Mesenchymal stem cell (in vitro differentiated cells and primary cell): ENCODE results near the gene GNAI2.

Experiments used
- DNase-seq: peaks from one replicate; pipeline ENCODE4 v3.0.0-alpha.2; 2013
- H2AFZ ChIP-seq: one replicate; pipeline ENCODE4 v1.6.1; 2013; ENCODE audit warnings: low read depth, mild to moderate bottlenecking, control low read depth, inconsistent platforms, low read length, moderate library complexity
- H2AK5ac ChIP-seq: 2 replicates; pipeline ENCODE4 v1.6.1; 2013; ENCODE audit warnings: low read length, moderate library complexity, mild to moderate bottlenecking, inconsistent platforms; ENCODE audit not compliant: severe bottlenecking
- H2BK120ac ChIP-seq: one replicate; pipeline ENCODE4 v1.6.1; 2013; ENCODE audit warnings: low read depth, mild to moderate bottlenecking, inconsistent platforms, low read length, moderate library complexity
- H2BK12ac ChIP-seq, 2 experiments: one replicate each; pipeline ENCODE4 v1.6.1; 2013; ENCODE audit warnings: inconsistent platforms in 2 of 2, low read length in 2 of 2, mild to moderate bottlenecking in 2 of 2, moderate library complexity in 2 of 2, control low read depth in 1 of 2
- H2BK15ac ChIP-seq: one replicate; pipeline ENCODE4 v1.6.1; 2013; ENCODE audit warnings: mild to moderate bottlenecking, low read depth, inconsistent platforms; ENCODE audit not compliant: poor library complexity, severe bottlenecking
- H2BK5ac ChIP-seq: 2 replicates; pipeline ENCODE4 v1.6.1; 2013; ENCODE audit warnings: low read depth, mild to moderate bottlenecking, low read length, control low read depth, inconsistent platforms; ENCODE audit not compliant: poor library complexity, severe bottlenecking
- H3K14ac ChIP-seq, 2 experiments: one replicate each; pipeline ENCODE4 v1.6.1; 2013; ENCODE audit warnings: inconsistent platforms in 2 of 2, low read length in 2 of 2, control low read depth in 1 of 2, mild to moderate bottlenecking in 1 of 2, moderate library complexity in 1 of 2
- H3K18ac ChIP-seq, 2 experiments: one replicate each; pipeline ENCODE4 v1.6.1; 2013; ENCODE audit warnings: inconsistent platforms in 2 of 2, low read length in 2 of 2, control low read depth in 1 of 2, low read depth in 1 of 2, mild to moderate bottlenecking in 1 of 2
- H3K23ac ChIP-seq, 2 experiments: one replicate each; pipeline ENCODE4 v1.6.1; 2013; ENCODE audit warnings: inconsistent platforms in 2 of 2, low read length in 2 of 2, mild to moderate bottlenecking in 2 of 2, moderate library complexity in 2 of 2, control low read depth in 1 of 2
- H3K27ac ChIP-seq: 2 replicates; pipeline ENCODE4 v1.5.1; 2013; ENCODE audit warnings: mild to moderate bottlenecking, moderate library complexity, low read length, control low read depth, inconsistent platforms; ENCODE audit not compliant: poor library complexity, severe bottlenecking
- H3K27me3 ChIP-seq, 2 experiments: 2 replicates each; pipeline versions ENCODE4 v1.6.1 to v1.7.0; 2013; ENCODE audit warnings: low read length in 2 of 2, mild to moderate bottlenecking in 2 of 2, moderate library complexity in 2 of 2, control low read depth in 1 of 2, inconsistent platforms in 1 of 2; ENCODE audit not compliant: control insufficient read depth in 1 of 2, insufficient read depth in 1 of 2
- H3K36me3 ChIP-seq, 2 experiments: 2 replicates each; pipeline versions ENCODE4 v1.6.1 to v1.7.0; 2013; ENCODE audit warnings: low read length in 2 of 2, control low read depth in 1 of 2, inconsistent platforms in 1 of 2, low read depth in 1 of 2, mild to moderate bottlenecking in 1 of 2; ENCODE audit not compliant: insufficient read depth in 2 of 2, control insufficient read depth in 1 of 2
- H3K4ac ChIP-seq, 2 experiments: one replicate each; pipeline ENCODE4 v1.6.1; 2013; ENCODE audit warnings: inconsistent platforms in 2 of 2, low read length in 2 of 2, mild to moderate bottlenecking in 2 of 2, moderate library complexity in 2 of 2, control low read depth in 1 of 2, low read depth in 1 of 2
- H3K4me1 ChIP-seq: 2 replicates; pipeline ENCODE4 v1.6.1; 2013; ENCODE audit warnings: low read depth, low read length, control low read depth; ENCODE audit not compliant: control insufficient read depth, insufficient read depth
- H3K4me2 ChIP-seq: 2 replicates; pipeline ENCODE4 v1.6.1; 2013; ENCODE audit warnings: low read length, mild to moderate bottlenecking, inconsistent platforms; ENCODE audit not compliant: poor library complexity, severe bottlenecking
- H3K4me3 ChIP-seq, 2 experiments: 2 replicates each; pipeline versions ENCODE4 v1.5.1 to v1.7.0; 2013; ENCODE audit warnings: low read length in 2 of 2, mild to moderate bottlenecking in 2 of 2, control low read depth in 1 of 2, low read depth in 1 of 2; ENCODE audit not compliant: insufficient read depth in 1 of 2
- H3K79me1 ChIP-seq: replicated peaks from 2 replicates; pipeline ENCODE4 v1.6.1; 2013; ENCODE audit warnings: mild to moderate bottlenecking, control low read depth, low read length, inconsistent platforms; ENCODE audit not compliant: poor library complexity, severe bottlenecking
- H3K9ac ChIP-seq: 2 replicates; pipeline ENCODE4 v1.7.0; 2013; ENCODE audit warnings: mild to moderate bottlenecking, low read length, moderate library complexity
- H3K9me3 ChIP-seq: 2 replicates; pipeline ENCODE4 v1.7.0; 2013; ENCODE audit warnings: mild to moderate bottlenecking, low read length; ENCODE audit not compliant: control insufficient read depth
- H4K8ac ChIP-seq: one replicate; pipeline ENCODE4 v1.6.1; 2013; ENCODE audit warnings: inconsistent platforms, mild to moderate bottlenecking, low read length, moderate library complexity
- H4K91ac ChIP-seq: one replicate; pipeline ENCODE4 v1.6.1; 2013; ENCODE audit warnings: mild to moderate bottlenecking, low read length, inconsistent platforms
- WGBS: methylation state at CpG from one replicate; pipeline ENCODE4 v1.1.7; 2013; ENCODE audit warnings: mixed read lengths; 5-methylcytosine and 5-hydroxymethylcytosine counted together

GNAI2 gene

DNA sequence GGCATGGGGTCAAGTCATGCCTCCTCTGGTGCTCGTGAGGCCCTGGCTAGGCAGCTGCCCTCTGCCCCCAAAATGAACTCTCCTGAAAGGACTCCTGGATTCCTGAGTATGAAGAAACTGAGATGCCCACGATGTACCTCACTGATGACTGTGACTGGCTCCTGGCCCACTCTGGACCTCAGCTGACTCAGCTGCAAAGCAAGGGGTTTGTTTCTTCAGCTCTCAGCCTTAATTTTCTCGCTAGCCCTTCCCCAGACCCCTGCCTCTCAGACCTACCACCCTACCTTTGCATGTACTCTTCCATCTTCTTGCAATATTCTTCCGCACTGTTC, 5.2 kb upstream of the GNAI2 start:
- Histone ChIP-seq H2BK5ac (no peak overlapping the region), H3K4me1 (peaks cover 21% of the 10 kb centered on the region), H3K9ac (no peak overlapping the region), H3K23ac (no peak overlapping the region), H3K27me3 (no peaks in the 10 kb centered on the region), H3K27ac (no peak overlapping the region), H3K18ac (no peak overlapping the region), H3K36me3 (no peaks in the 10 kb centered on the region), H4K8ac (no peak overlapping the region), H2BK120ac (no peak overlapping the region), H3K14ac (no peak overlapping the region), H3K4ac (no peak overlapping the region), H3K9me3 (no peaks in the 10 kb centered on the region), H3K79me1 (peaks cover 8% of the 10 kb centered on the region), H3K4me2 (no peak overlapping the region), H2AK5ac (no peak overlapping the region), H3K4me3 (no peak overlapping the region), H2BK12ac (no peak overlapping the region), H2BK15ac (no peak overlapping the region), H4K91ac (no peak overlapping the region), H2AFZ (no peak overlapping the region)
- DNase-seq: no peak
- WGBS: 91% methylated on average over 4 of the region's 4 CpGs

DNA sequence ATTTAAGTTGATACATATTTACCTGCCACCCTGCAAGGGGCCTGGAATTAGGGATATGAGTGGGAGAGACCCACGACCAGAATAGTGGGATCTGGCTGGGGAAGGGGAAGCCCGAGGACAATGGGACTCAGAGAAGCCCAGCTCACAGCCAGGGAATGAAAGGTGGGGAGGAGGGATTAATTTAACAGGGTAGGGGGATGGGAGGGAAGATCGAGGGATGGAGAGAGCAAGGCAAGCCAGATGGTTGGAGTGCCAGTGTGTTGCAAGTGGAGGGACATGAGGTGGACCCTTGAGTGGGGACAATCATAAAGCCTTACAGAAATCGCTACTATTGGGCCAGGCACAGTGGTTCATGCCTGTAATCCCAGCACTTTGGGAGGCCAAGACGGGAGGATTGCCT, 4.4 kb upstream of the GNAI2 start:
- WGBS: 86% methylated on average over 5 of the region's 5 CpGs
- no peaks in the 10 kb centered on the region for H3K36me3 ChIP-seq
- H3K27ac ChIP-seq: no peak overlapping the region

DNA sequence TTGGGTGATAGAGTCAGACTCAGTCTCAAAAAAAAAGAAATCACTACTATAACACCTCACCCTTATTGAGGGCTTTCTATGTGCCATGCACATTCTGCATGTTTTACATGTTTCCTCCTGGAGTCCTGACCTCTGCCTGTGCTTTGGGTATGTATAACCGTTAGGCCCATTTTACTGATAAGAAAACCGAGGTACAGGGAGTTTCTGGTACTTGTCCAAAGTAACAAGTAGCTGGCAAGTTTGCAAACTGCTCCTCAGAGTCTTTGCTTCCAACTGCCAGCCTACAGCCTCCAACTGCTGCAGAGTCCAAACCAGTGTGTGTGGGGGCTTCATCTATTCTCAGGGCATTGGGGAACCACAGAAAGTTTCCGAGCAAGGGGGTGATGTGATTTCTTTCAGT, 3.7 kb upstream of the GNAI2 start:
- H3K18ac ChIP-seq: no peak overlapping the region
- H2BK5ac ChIP-seq: no peak overlapping the region
- no peaks in the 10 kb centered on the region for H3K36me3 ChIP-seq
- H2AK5ac ChIP-seq: no peak overlapping the region
- H3K79me1 ChIP-seq: peaks cover 8% of the 10 kb centered on the region
- H2BK120ac ChIP-seq: no peak overlapping the region
- no peaks in the 10 kb centered on the region for H3K9me3 ChIP-seq
- no peak overlapping the region for H3K27ac ChIP-seq
- no peak overlapping the region for H4K91ac ChIP-seq
- no peak overlapping the region for H2AFZ ChIP-seq
- DNase-seq: no peak
- no peak overlapping the region for H3K4me3 ChIP-seq
- no peak overlapping the region for H4K8ac ChIP-seq
- no peak overlapping the region for H2BK15ac ChIP-seq
- no peak overlapping the region for H3K4me2 ChIP-seq
- 83% methylated on average over 3 of the region's 3 CpGs for WGBS
- no peaks in the 10 kb centered on the region for H3K27me3 ChIP-seq
- H3K4me1 ChIP-seq: peaks cover 13% of the 10 kb centered on the region
- no peak overlapping the region for H3K23ac ChIP-seq
- H3K4ac ChIP-seq: no peak overlapping the region
- no peak overlapping the region for H3K14ac ChIP-seq
- H2BK12ac ChIP-seq: no peak overlapping the region
- H3K9ac ChIP-seq: no peak overlapping the region

More for the DNA sequence above, 4.4 kb upstream of the GNAI2 start:
- no peak overlapping the region for H2AFZ ChIP-seq
- H2BK5ac ChIP-seq: no peak overlapping the region
- H3K4me1 ChIP-seq: peaks cover 18% of the 10 kb centered on the region
- H3K9me3 ChIP-seq: no peaks in the 10 kb centered on the region
- no peak overlapping the region for H3K14ac ChIP-seq
- H3K4ac ChIP-seq: no peak overlapping the region
- H3K79me1 ChIP-seq: peaks cover 8% of the 10 kb centered on the region
- no peak overlapping the region for H4K8ac ChIP-seq
- no peaks in the 10 kb centered on the region for H3K27me3 ChIP-seq
- no peak overlapping the region for H3K18ac ChIP-seq
- no peak overlapping the region for H2BK12ac ChIP-seq
- H2BK15ac ChIP-seq: no peak overlapping the region
- no peak overlapping the region for H2BK120ac ChIP-seq
- H3K23ac ChIP-seq: no peak overlapping the region
- no peak for DNase-seq
- H3K9ac ChIP-seq: no peak overlapping the region
- no peak overlapping the region for H3K4me3 ChIP-seq
- H2AK5ac ChIP-seq: no peak overlapping the region
- H3K4me2 ChIP-seq: no peak overlapping the region
- no peak overlapping the region for H4K91ac ChIP-seq

DNA sequence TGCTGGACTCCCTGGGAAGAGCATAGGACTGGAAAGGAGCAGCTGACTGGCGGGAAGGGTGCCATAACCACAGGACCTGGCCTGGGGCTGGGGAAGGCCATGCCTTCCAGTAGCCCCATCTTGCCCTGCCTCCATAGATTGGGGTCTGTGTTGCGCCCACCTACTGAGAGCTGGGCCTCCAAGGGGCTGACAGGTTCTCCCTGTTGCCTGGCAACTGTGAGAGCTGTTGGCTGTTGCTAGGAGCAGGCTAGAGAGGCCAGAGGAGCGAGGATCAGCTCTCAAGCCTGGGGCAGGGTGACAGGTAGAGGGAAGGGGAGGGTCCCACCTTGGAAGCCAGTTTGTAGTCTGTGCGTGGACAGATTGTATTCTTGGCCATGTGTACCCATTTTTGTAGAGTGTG, 2.8 kb upstream of the GNAI2 start:
- Histone ChIP-seq H3K79me1 (peaks cover 8% of the 10 kb centered on the region), H3K9ac (no peak overlapping the region), H2AK5ac (no peak overlapping the region)

More for the DNA sequence above, 2.8 kb upstream of the GNAI2 start:
- Histone ChIP-seq H3K9me3 (no peaks in the 10 kb centered on the region), H3K27me3 (no peaks in the 10 kb centered on the region), H2AFZ (no peak overlapping the region), H3K4me3 (no peak overlapping the region), H3K36me3 (no peaks in the 10 kb centered on the region), H4K8ac (no peak overlapping the region), H3K4me2 (no peak overlapping the region), H2BK5ac (no peak overlapping the region), H3K4ac (no peak overlapping the region), H2BK15ac (no peak overlapping the region), H4K91ac (no peak overlapping the region), H3K27ac (no peak overlapping the region), H3K4me1 (peaks cover 10% of the 10 kb centered on the region), H3K14ac (no peak overlapping the region), H3K18ac (no peak overlapping the region), H2BK12ac (no peak overlapping the region), H3K23ac (no peak overlapping the region), H2BK120ac (no peak overlapping the region)
- WGBS: 93% methylated on average over 4 of the region's 4 CpGs
- no peak for DNase-seq
